GM21576 (cell line): ENCODE data around the gene TNRC6A.
"Not testable (repeated sequence)": the region's sequence is repeated elsewhere in the genome, so short reads cannot be mapped to it uniquely, and the experiment has no call there.

Source experiments
- ATAC-seq: cut with Tn5 transposase; IDR thresholded peaks from one replicate; pipeline ENCODE4 v1.9.1; 2021; ENCODE audit warnings: mild to moderate bottlenecking, moderate library complexity; ENCODE audit not compliant: unreplicated experiment

Gene TNRC6A

DNA sequence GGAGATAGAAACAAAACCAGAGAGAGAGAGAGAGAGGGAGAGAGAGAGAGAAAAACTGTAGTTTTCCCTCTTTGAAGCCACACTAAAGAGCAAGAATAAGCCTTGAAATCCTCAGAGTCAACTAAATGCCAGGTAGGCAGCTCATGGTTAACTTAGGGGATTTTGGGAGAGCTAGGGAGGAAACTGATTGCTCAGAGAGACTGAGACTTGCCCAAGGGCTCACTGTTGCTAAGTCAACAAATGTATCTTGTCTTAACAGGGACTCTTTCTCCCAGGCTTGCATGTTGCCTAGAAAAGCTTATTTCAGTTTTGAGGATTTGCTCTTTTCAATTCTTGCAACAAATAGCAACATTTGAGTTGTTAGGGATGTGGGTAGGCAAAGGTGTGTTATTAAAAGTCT lies 111.8 kb downstream of the TNRC6A start:
- ATAC-seq, result no peak

DNA sequence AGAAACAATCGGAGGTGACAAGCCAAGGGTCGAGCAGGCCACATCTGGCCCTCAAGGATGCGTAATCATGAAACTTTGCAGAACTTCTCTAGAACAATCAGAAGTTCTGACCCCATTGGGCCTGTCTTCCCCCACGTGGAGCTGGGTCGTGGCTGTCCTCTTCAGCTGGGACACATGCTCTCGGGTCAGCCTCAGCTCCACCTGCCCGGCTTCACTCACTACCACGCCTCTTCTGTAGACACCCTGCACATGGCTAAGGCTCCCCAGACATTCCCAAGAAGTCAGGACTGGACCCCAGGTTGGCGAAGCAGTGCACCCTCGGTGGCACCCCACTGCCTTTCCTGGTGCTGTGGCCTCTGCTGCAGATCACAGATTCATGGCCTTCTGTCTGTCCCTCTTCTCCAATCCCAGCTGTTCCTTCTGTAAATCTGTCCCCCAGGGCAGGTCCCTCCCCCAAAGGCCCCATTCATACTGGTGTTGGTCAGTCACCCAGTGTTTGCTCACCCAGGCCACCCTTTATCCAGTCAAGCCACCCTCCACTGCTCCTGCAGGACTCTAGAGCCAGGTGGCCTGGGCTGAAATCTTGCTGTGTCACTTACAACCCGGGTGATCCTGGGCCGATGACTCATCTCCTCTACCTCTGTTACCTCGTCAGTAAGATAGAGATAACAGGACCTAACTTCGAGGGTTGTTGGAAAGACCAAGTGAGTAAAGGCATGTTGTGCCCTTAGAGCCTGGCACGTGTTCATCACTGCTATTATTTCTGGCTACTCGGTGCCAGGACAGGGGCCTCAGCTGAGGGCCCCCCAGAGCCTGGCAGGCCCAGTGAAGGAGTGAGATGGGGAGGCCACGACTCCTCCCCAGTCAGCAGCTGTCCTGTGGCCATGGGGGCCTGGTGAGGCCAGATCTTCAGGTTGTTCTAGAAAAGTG lies 114.9 kb downstream of the TNRC6A start:
- ATAC-seq, result no peak

DNA sequence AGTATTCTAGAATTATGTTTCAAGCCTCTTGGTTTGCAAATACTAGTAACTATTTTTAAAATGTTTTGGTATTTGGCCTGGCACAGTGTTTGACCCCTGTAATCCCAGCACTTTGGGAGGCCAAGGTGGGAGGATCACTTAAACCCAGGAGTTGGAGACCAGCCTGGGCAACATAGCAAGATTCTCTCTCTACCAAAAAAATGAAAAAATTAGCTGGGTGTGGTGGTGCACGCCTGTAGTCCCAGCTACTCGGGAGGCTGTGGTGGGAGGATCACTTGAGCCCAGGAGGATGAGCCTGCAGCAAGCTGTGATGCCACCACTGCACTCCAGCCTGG lies 115.5 kb downstream of the TNRC6A start:
- ATAC-seq, result not testable (repeated sequence)

DNA sequence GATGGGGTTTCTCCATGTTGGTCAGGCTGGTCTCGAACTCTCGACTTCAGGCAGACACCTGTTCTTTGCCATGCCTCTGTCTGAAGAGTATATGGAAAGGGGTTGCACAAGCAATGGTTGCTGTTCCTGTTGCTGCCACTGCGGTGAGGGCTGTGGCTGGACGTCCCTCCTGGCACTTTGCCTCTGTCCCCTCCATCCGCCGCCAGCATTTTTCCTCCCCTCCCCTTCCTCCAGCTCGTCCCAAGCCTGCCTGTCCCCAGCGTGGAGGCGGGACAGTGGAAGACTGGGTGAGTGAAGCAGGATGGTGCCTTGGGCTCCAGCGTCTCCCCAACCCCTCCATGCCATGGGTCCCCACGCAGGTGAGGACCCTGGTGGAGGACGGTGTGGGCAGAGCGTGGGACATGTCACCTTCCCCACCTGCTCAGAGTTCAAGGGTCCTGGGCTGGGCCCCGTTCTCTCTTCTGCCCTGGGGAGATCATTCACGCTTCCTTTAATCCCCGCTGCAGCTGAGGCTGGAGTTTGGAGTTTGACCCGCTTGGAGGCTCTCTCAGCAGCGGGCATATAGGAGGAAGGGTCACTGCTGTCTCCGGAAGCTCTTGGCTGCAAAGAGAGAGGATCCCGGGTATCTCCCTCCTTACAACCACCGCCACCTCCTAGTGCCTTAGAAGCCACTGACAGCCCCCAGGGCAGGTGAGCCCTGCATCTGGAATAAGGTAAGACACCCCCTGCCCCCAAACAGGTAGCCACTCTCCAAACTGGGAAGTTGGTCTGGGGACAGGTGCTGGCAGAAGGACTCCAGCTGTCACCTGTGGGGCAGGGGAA lies 116.5 kb downstream of the TNRC6A start, which contains the start of gene SLC5A11:
Gene SLC5A11 (plus strand): TSS at position 238 of the 822 bp plus-strand sequence. CDS start 12,681 bp downstream, outside the sequence.
- ATAC-seq, result no peak

DNA sequence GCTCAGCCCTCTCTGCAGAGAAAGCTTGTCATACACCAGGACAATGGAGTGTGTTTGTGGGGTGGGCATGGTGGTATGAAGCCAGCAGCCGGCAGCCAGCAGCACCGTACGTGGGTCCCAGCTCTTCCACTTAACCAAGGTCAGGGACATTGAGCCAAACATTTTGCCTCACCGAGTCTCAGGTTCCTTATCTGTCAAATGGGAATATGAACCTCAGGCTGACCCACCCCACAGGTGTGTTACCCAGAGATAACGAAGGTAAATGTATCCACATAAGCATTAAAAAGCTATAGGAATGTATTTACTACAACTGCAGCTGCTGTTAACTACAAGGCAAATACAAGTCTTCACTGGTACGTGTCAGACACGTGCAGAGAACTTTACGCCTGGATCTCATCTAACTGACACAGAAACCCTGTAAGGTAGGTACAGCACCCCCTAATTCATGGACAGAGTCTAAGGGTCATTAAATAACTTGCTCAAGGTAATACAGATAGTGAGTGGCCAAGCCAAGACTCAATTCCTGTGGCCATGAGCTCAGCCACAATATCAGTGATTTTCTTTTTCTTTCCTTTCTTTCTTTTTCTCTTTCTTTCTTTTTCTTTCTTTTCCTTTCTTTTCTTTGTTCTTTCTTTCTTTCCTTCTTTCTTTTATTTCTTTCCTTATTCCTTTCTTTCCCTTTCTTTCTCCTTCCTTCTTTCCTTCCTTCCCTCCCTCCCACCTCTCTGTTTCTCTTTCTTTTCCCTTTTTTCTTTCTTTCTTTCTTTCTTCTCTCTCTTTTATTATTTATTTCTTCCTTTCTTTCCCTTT lies 117.3 kb downstream of the TNRC6A start:
- ATAC-seq, result no peak

DNA sequence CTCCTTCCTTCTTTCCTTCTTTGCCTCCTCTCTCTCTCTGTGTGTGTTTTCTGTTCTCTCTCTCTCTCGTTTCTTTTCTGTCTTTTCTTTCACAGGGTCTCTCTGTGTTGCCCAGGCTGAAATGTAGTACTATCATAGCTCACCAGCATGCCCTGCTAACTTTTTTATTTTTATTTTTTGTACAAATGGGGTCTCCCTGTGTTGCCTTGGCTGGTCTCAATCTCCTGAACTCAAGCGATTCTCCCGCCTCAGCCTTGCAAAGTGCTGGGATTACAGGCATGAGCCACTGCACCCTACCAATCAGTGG lies 117.9 kb downstream of the TNRC6A start:
- no peak for ATAC-seq

DNA sequence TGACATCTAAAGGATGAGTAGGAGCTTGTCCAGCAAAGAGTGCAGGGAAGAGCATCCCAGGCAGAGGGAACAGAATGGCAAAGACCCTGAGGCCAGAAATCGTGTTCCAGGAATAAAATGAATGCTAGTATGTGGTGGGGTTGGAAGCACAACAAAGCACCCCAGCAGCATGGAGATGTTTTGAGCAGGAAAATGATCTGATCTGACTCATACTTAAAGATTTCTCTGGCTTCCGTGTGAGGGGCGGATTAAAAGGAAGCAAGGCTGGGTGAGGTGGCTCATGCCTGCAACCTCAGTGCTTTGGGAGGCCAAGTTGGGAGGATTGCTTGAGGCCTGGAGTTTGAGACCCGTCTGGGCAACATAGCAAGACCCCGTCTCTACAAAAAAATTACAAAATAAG lies 118.6 kb downstream of the TNRC6A start:
- ATAC-seq, result no peak

DNA sequence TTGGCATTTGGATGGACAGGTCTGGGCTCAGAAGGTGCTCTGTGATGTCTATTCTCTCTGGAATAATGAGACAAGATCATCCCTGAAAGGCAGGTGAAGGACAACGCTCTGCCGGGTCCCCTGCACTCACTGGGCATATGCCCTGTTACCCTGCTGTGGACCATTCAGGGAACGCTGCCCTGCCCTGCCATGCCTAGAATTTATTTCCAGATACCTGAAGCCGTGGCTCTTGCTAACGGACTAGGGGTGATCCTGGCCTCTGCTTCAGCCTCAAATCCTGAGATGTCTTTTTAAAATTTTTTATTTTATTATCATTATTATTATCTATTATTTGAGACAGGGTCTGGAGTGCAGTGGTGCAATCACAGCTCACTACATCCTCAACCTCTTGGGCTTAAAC lies 120.2 kb downstream of the TNRC6A start:
- ATAC-seq, result no peak

DNA sequence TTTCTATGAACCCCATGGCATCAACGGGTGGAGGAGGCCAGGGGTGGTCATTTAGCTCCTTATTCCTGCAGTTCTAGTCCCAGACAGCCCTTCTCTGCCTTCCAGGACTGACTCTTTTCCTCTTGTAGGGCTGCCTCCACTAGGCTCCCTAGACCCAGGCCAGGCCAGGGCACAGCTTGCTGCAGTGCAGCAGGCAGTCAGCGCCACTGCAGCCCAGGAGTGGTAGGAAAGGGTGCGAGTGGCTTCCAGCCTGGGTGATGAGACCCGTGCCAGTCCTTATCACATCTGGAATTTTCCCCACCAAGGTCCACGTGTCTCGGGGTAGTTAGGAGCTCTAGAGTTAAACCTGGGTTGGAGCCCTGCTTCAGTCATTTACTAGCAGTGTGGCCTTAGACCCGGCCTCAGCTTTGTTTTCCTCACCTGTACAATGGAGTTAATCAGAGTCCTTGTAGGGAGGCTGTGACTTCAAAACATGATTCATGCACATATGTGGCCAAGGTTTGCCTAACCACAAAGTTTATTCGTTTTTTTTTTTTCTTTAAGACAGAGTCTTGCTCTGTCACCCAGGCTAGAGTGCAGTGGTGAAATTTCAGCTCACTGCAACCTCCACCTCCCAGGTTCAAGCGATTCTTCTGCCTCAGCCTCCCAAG lies 121.0 kb downstream of the TNRC6A start:
- ATAC-seq, result no peak

DNA sequence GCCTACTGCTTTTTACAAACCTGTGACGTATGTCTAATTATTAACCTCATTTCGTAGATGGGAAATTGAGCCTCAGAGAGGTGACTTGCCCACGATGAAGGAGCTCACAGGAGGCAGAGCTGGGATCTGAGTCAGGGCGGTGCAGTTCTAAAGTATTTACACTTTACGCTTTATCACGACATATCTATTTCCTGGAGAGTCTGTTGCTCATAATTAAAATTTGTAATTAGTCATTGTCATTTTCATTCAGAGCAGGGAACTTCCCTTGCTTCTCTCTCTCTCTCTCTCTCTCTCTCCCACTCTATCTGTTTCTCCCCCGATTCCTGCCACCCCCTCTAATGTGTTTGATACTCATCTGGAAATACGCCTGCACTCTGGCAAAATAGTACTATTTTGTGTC lies 122.2 kb downstream of the TNRC6A start:
- ATAC-seq, result no peak

DNA sequence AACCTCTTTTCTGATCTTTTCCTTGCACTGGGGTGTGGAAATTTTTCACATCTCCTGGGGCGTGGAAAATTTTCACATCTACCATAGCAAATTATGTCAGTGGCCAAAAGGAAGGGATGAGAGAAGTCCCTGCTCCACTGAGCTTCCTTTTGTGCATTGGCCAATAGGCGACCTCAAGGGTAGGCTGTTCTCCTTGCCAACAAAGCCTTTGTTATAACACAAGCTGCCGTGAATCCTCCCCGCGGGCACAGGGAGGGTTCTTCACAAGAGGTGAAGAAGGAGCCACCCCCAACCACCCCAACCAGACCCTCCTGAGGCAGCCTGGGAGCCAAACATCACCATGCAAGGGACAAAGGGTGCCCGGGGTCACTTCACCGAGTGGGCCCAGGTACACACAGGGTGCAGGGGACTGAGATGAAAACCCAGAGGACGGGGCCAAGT lies 122.8 kb downstream of the TNRC6A start:
- ATAC-seq, result no peak

DNA sequence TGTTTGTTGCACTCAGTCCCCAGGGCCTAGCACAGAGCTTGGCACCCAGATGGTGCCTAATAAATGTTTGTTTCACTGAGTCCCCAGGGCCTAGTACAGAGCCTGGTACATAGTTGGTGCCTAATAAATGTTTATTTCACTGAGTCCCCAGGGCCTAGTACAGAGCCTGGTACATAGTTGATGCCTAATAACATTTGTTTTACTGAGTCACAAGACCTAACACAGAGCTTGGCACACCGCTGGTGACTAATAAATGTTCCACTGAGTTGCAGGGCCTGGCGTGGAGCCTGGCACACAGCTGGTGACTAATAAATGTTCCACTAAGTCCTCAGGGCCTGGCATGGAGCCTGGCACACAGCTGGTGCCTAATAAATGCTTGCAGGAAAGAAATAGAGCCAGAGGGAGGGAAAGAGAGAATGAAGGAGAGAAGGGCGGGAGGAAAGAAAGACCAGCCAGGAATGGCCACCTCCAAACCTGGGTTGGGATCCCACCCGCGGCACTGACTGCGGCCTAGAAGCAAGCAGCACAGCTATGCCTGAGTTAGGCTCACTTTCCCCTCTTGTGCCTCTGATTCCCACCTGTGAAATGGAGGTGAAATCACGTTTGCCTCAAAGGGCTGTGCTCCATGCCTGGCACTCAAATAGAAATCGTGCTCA lies 123.8 kb downstream of the TNRC6A start:
- no peak for ATAC-seq

DNA sequence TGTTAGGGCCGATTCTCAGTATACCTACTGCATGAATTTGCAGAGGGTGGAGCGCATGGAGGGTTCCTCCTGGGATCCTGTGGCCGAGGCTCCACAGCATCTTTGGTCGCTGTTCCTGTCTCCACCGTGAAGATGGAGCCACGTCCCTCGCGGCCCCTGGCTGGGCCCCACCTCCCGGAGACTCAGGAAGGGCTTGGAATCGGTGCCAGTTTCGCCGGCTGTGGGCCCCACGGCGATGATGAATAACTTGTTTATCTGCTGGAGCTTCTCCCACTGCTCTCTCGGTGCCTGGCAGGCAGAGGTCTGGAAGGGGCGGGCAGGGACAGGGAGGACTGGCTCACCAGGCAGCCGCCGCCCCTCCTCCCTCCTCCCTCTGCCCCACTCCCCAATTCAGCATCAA lies 124.4 kb downstream of the TNRC6A start:
- no peak for ATAC-seq

DNA sequence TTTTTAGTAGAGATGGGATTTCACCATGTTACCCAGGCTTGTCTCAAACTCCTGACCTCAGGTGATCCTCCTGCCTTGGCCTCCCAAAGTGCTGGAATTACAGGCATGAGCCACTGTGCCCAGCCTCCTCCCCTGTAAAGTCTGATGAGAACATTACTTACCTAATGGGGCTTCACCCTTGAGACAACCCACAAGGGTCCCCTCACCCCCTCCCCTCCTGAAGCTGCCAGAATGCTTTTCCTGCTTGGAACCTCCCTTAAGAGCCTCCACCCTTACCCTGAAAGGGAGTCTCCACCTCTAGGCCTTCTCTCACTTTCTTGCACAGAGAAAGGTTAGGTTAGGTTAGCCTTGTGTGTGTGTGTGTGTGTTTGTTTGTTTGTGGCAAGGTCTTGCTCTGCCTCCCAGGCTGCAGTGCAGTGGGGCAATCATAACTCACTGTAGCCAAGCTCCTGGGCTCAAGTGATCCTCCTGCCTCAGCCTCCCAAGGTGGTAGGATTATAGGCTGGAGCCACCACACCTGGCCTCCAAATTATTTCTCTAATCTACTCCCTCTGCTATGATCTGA lies 125.2 kb downstream of the TNRC6A start:
- no peak for ATAC-seq

DNA sequence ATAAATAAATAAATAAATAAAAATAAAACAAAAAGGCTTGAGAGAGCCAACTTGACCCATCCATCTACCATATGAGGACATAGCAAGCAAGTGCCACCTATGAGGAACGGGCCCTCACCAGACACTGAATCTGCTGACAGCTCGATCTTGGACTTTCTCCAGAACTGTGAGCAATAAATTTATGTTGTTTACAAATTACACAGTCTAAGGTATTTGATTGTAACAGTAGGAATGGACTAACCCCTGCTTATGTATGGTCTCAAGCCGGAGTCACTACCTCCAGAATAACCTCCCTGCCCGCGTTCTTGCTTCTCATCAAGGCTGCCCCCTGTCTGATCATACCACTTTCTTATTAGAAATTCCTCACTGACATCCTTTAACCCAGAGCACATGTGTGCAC lies 126.2 kb downstream of the TNRC6A start:
- no peak for ATAC-seq

DNA sequence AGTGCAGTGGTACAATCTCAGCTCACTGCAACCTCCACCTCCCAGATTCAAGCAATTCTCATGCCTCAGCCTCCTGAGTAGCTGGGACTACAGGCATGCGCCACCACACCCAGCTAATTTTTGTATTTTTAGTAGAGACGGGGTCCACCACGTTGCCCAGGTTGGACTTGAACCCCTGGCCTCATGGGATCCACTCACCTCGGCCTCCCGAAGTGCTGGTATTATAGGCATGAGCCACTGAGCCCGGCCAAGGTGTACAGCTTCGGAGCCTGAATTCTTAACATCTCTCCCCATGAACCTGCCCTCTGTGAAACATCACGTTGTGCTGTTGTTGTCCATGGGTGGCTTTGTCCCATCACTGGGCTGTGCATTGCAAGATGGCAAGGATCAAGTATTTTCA lies 127.4 kb downstream of the TNRC6A start:
- ATAC-seq, result not testable (repeated sequence)

DNA sequence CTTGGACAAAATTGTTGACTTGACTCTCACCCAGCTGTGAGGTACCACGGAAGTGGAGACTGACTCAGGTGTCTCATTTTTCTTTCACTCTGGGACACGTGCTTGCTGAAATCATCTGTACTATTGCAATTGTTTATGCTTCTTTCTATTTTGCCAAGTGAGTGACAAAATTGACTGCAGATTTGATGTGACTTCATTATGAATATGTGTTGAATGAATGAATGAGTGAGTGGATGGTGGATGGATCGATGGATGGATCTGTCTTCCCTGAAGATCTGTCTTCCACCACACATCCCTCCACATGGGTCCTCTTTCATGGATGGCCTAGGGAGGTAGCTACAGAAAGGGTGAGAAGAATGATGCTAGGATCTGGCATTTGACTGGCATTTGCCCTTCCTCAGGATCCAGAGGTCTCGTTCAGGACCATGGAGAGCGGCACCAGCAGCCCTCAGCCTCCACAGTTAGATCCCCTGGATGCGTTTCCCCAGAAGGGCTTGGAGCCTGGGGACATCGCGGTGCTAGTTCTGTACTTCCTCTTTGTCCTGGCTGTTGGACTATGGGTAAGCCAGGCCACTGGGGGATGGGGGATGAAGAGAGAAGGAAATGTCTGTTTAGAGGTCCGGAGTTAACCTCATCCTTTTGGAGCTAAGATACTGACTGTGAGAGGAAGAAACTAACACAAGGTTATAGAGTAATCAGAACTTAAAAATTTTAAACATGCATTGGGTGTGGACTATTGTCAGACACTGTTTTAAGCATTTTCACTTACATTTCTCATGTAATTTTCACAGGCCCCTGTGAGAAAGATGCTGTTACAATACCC lies 129.0 kb downstream of the TNRC6A start:
- ATAC-seq, result no peak

DNA sequence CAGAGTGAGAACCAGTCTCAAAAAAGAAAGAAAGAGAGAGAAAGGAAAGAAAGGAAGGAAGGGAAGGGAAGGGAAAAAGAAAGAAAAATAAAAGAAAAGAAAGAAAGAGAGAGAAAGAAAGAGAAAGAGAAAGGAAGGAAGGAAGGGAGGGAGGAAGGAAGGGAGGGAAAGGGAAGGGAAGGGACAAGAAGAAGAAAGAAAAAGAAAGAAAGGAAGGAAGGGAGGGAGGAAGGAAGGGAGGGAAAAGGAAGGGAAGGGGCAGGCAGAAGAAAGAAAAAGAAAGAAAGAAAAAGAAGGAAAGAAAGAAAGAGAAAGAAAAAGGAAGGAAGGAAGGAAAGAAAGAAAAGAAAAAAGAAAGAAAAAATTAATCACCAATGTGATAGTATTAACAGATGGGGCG lies 132.0 kb downstream of the TNRC6A start:
- no peak for ATAC-seq
